GM19324 (cell line): ENCODE results near the gene RNF149.
"Not testable (repeated sequence)": the region's sequence is repeated elsewhere in the genome, so short reads cannot be mapped to it uniquely, and the experiment has no call there.

ENCODE experiments used
- ATAC-seq: cut with Tn5 transposase; IDR thresholded peaks from one replicate; pipeline ENCODE4 v1.9.1; 2021; ENCODE audit warnings: mild to moderate bottlenecking, moderate library complexity; ENCODE audit not compliant: unreplicated experiment, low FRiP score

The RNF149 gene

DNA sequence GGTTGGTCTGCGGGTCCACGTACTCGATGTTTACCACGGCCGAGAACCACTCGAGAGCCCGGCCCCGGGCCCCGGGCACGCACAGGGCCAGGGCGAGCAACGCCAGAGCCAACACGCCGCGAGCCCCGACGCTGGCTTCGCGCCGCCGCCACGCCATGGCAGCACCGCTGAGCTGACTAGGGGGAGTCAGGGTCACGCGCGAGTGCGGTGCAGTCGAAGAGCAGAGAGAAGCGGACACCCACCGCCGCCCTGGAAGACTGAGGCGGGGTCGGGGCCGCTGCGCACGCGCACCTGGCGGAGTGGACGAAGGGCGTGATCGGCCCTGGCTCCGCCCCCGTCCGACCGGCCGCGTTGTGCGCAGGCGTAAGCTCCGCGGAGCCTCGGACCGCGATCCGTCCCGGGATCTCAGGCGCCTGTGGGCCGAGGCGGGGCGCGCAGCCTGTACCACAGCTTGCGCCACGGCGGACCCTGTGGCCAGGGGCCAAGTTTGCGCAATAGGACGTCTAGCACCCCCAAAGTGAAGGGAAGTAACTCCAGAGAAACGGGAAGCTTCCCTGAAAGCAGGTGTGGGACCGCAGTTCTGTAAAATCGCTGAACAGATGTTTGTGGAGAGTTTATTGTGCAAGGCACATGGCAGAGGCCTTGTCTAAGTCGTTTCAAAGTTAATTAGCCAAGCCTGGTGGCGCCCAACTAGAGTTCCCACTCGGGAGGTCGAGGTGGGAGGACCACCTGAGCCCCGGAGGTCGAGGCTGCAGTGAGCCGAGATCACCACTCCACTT lies at the start of gene RNF149:
RNF149 (minus strand) TSS at position 270 of the 779 bp plus-strand sequence; CDS start at position 157, 113 bp downstream.
- peak; percentile 74 for ATAC-seq

DNA sequence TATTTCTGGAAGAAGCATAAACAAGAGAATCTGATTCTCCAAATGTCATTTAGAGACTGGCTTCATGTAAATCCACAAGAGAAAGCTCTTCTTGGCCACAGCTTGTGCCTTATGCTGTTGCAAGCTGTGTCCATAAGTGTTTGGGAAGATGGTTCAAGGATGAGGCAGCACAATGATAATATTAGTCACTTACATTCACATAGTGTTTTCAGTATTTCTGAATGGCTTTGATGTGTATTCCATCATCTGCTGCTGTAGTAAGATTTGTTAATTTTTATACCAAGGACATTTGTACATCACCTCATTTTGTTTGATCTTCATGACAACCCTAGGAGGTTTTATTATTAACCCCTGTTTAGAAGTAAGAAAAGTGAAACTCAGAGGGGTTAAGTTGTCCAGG lies 48.9 kb upstream of the RNF149 start:
- ATAC-seq, result no peak

DNA sequence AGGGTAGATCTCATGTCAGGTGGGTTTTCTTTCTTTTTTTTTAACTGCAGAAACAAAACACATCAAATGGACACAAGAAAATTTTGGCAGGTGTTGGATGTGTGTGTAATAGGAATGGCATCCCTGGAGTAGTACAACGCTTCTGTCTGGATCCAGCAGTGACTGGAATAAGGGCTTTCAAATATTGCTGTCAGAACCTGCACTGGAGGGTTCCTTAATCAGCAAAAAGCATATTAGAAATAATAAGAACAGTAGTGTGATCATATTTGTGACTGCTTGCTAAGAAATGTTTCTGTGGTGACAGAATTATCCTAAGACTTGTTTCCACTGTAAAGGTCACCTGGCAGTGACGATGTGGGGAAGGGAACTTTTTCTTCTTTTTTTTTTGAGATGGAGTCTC lies 48.0 kb upstream of the RNF149 start:
- no peak for ATAC-seq

DNA sequence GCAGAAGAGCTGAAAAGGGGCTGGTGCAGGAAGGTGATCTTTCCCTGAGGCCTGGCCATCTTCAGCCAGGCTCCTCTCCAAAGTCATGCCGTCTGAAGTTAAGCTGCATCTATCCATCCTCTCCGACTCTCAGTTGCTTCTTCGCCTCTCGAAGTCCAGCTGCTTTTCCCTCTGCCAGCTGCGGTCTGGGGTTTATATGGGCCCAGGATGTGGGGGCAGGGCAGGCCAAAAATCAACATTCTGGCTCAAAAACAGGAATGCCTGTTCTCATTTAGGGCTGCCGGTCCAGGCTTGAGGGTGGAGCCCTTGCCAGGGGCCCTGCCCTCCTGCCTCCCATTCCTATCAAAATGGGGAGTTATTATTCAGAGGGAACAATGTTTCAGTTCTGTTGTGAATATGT lies 47.6 kb upstream of the RNF149 start:
- ATAC-seq, result no peak

DNA sequence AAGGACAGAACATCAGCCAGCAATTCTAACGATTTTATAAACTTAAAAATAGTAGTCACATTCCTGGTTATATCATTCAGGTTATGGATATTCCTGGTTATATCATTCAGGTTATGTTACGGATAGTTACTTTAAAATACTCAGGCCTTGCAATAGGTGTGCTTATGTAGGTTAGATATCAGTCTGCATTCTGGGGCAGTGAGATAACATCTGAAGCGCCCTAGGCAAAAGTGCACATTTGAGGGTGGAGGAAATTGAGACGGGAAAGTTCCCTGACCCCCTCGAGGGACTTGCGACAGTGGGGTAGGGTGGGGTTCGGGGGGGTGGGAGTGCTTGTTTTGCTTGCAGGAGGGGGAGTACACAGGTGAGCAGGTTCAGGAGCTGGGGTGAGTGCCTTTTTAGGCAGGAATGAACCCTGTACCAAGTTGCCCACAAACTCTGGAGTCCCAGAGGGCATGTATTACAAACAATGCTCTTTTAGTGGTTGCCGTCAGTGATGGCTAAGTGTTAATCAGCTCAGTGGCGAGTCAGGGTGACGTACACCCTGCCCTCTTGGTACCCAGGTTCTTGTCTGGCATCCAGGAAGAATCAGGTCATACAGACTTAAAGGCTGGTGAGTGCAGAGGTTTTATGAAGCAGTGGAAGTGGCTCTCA lies 47.0 kb upstream of the RNF149 start:
- ATAC-seq, result no peak

- ATAC-seq, result no peak
Measured at GRCh38 chr2:101354420-101355311, 46.2 kb upstream of the RNF149 start.

DNA sequence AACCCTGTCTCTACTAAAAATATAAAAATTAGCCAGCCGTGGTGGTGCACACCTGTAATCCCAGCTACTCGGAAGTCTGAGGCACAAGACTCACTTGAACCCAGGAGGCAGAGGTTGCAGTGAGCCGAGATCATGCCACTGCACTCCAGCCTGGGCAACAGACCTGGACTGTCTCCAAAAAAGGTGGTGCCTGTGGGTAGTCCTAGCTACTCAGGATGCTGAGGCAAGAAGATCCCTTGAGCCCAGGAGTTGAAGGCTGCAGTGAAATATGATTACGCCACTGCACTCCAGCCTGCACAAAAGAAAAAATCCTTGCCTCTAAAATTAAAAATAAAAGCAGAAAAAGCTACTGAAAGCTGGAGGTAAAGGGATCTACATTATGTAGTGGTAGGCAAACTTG lies 44.1 kb upstream of the RNF149 start:
- ATAC-seq, result not testable (repeated sequence)

DNA sequence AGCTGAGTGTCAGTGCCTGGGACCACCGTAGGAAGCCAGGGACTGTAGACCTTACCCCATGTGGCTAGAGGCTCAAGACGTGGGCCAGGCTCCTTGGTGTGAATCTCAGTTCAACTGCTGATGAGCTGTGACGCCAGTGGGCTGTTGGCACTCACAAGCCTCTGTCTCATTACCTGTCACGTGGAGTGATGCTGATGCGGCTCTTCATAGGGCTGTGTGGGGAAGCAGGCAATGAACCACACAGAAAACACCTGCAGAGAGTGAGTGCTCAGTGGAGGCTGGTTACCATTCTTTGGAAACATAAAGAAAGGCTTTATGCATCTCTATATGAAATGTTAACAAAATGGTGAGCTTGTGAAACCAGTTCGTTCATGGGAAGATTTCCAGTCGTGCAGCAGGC lies 42.7 kb upstream of the RNF149 start:
- ATAC-seq, result no peak

DNA sequence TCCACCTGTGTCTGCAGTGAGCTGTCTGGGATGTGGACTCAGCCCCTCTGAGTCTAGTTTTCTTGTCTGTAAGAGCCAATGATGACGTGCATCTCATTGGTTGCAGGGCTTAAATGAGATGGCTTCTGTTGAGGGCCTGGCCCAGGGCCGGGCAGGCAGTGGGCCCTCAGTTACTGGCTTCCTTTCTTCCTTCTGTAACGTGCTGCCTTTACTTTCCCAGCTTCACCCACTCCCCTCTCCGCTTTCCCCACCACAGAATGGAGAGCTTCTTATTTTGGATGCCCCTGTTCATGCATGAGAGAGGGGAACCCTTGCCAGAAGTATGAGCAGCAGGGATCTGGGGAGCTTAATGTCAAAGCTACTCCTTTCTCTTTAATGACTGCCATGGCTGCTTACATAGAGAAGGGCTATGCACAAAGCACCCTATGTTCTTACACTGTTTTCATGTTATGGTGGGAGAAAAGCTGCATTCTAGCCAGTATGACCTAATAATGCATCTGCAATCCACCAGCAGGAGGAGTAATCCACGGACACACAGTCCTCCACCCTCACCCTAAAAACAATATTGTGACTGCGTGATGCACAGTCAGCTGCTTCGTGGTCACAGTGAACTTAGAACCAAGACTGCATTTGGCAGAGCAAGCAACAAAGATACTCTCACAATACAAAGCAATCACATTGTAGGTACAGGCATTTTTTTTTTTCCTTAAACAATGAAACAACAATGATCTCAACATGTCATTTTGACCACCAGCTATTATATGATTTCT lies 41.6 kb upstream of the RNF149 start:
- no peak for ATAC-seq

GRCh38 chr2:101348883-101349282 lies 40.4 kb upstream of the RNF149 start:
- no peak for ATAC-seq

DNA sequence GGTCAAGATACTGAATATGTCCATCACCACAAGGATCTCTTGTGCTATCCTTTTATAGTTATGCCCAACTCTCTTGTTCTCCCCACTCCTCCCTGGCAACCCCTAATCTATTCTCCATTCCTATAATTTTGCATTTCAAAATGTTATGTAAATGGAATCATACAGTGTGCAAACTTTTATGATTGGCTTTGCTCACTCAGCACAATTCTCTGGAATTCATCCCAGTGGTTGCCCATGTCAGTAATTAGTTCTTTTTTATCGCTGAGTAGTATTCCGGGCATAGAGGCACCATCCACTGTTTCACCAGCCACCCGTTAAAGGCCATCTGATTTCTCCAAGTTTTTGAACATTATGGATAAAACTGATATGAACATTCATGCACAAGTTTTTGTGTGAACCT lies 38.4 kb upstream of the RNF149 start:
- no peak for ATAC-seq

DNA sequence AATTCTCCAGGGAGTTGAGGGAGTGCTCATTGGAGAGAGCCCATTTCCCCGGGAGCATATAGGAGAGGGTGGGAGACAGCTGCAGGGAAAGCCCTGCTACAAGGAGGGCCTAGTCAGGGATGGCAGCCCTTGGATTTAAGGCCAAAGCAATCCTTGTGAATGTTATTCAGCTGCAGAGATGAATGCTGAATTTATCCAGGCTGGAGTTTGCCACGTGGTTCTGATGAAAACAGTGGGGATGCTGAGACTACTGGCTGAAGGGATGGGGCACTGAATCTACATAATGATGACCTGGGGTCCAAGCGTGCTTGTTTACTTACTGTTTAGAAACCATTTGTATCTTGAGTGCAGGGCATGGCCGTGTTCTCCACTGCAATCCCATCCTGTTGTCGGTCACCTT lies 35.6 kb upstream of the RNF149 start:
- ATAC-seq, result no peak

- ATAC-seq, result no peak
Measured at GRCh38 chr2:101342625-101343008, 34.1 kb upstream of the RNF149 start.

GRCh38 chr2:101341901-101342624 lies 33.6 kb upstream of the RNF149 start:
- no peak for ATAC-seq

DNA sequence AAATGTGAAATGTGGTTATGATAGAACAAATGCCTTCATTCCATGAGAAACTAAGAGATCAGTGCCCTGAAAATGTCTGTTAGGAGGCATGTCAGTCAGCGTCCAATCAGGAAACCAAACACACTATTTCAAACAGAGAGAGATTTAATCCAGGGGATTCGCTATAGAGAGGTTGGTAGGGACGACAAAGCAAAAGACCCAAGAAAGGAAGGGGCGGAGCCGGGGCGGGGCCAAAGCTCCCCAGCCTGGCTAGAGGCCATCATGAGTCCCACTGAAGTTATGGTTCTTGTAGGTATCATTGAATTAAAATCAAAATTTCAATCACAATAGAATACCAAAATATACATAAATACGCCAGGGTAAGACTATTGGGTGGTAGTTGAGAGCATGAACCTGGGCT lies 32.9 kb upstream of the RNF149 start:
- ATAC-seq, result no peak

- no peak for ATAC-seq
Measured at GRCh38 chr2:101340141-101340551, 31.6 kb upstream of the RNF149 start.

DNA sequence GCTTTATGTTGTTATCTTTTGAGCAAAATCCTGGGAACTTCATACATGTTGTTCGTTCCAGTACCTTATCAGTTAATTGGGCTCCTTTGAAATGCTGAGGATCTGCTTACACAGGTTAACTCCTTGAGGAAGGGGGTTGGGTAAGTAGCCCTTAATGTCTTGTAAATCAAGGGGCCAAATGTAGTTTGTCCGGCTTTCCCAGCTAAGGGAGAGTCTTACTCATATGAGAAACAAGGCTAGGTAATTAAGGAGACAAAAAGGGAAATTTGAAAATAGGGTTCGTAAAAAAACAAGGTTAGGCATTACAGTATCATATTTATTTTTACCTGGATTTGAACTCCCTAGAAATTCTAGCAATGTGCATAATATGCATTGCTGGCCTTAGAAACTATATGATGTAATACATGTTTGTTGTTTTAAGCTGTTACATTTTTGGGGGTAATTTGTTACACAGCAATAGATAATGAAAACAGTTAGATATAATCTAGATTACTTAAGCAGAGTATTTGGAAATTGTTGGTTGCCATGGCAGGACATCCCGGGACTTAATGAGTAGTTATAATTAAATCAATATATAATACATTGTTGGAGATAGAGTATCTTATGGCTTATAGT lies 30.9 kb upstream of the RNF149 start:
- ATAC-seq, result no peak

- no peak for ATAC-seq
Measured at GRCh38 chr2:101337877-101338276, 29.4 kb upstream of the RNF149 start.
